ENCODE data around the gene USP17L25.
"Not testable (repeated sequence)": the region's sequence is repeated elsewhere in the genome, so short reads cannot be mapped to it uniquely, and the experiment has no call there.

DNA sequence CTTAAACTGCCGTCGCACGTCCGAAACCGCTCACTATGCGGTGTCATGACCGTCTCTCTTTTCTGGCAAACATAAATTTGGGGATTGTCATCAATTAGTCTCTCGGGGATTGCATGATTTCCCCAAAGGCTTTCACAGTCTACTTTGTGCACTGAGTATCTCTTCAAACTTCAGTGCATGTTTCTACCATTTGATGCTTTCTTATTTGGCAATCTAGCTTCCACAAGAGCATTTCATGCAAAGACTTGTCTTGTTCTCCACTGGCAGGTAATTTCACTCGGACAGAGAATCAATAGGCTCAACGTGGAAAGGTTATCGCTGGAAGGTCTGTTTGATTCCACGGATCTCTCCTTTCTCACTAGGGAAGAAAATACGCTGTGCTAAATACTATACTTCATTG is 5.5 kb upstream of the USP17L25 start:
- TF ChIP-seq ZNF169 (tag by site-specific recombination; IDR thresholded peaks at IDR 0.05); CTCF (tag by site-specific recombination; IDR thresholded peaks at IDR 0.05); ZNF621 (tag by site-specific recombination; IDR thresholded peaks at IDR 0.05); ZSCAN5A (tag by site-specific recombination; IDR thresholded peaks at IDR 0.05); SP2 (tag by site-specific recombination; IDR thresholded peaks at IDR 0.05); ZSCAN30 (tag by site-specific recombination; IDR thresholded peaks at IDR 0.05); ZNF24 (tag by site-specific recombination; IDR thresholded peaks at IDR 0.05); ZNF146 (tag by site-specific recombination; IDR thresholded peaks at IDR 0.05); ZBTB17 (tag by site-specific recombination; IDR thresholded peaks at IDR 0.05); ZNF626 (tag by site-specific recombination; IDR thresholded peaks at IDR 0.05); TCF7L2 (IDR thresholded peaks at IDR 0.05; ENCODE audit: borderline replicate concordance, low read depth, low read length): not testable (repeated sequence)
- TF ChIP-seq, protein P1, sequence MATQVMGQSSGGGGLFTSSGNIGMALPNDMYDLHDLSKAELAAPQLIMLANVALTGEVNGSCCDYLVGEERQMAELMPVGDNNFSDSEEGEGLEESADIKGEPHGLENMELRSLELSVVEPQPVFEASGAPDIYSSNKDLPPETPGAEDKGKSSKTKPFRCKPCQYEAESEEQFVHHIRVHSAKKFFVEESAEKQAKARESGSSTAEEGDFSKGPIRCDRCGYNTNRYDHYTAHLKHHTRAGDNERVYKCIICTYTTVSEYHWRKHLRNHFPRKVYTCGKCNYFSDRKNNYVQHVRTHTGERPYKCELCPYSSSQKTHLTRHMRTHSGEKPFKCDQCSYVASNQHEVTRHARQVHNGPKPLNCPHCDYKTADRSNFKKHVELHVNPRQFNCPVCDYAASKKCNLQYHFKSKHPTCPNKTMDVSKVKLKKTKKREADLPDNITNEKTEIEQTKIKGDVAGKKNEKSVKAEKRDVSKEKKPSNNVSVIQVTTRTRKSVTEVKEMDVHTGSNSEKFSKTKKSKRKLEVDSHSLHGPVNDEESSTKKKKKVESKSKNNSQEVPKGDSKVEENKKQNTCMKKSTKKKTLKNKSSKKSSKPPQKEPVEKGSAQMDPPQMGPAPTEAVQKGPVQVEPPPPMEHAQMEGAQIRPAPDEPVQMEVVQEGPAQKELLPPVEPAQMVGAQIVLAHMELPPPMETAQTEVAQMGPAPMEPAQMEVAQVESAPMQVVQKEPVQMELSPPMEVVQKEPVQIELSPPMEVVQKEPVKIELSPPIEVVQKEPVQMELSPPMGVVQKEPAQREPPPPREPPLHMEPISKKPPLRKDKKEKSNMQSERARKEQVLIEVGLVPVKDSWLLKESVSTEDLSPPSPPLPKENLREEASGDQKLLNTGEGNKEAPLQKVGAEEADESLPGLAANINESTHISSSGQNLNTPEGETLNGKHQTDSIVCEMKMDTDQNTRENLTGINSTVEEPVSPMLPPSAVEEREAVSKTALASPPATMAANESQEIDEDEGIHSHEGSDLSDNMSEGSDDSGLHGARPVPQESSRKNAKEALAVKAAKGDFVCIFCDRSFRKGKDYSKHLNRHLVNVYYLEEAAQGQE (tag by site-specific recombination; IDR thresholded peaks at IDR 0.05), result not testable (repeated sequence)
